ACC112 (cell line): ENCODE data around the gene CSNK2B.
A peak's percentile ranks its signal among the peaks of the same experiment; 100 is the strongest.

Experiments used
- H2AFZ ChIP-seq: fragments of 200-600 bp; sonication (generic); one replicate; pipeline ENCODE4 v1.6.0; 2017; ENCODE audit warnings: antibody characterized with exemption, low read length; ENCODE audit not compliant: unreplicated experiment
- H3K27ac ChIP-seq: fragments of 200-600 bp; sonication (generic); 2 replicates; pipeline ENCODE4 v1.5.1; 2014; ENCODE audit warnings: low read depth, mild to moderate bottlenecking, antibody characterized with exemption, low read length, moderate library complexity
- H3K27me3 ChIP-seq: fragments of 200-600 bp; sonication (generic); 2 replicates; pipeline ENCODE4 v1.6.1; 2014; ENCODE audit warnings: mild to moderate bottlenecking, antibody characterized with exemption, low read length, moderate library complexity, mixed read lengths; ENCODE audit not compliant: insufficient read depth
- H3K36me3 ChIP-seq: fragments of 200-600 bp; sonication (generic); 2 replicates; pipeline ENCODE4 v1.6.1; 2016; ENCODE audit warnings: mild to moderate bottlenecking, antibody characterized with exemption, low read length, moderate library complexity, mixed read lengths; ENCODE audit not compliant: insufficient read depth
- H3K4me1 ChIP-seq: fragments of 200-600 bp; sonication (generic); one replicate; pipeline ENCODE4 v1.6.1; 2016; ENCODE audit warnings: low read length, mixed read lengths; ENCODE audit not compliant: insufficient read depth, unreplicated experiment, control insufficient read depth
- H3K4me3 ChIP-seq: fragments of 200-600 bp; sonication (generic); 2 replicates; pipeline ENCODE4 v1.5.1; 2014; ENCODE audit warnings: mild to moderate bottlenecking, low read depth, low read length
- H3K79me2 ChIP-seq: fragments of 200-600 bp; sonication (generic); one replicate; pipeline ENCODE4 v1.6.0; 2016; ENCODE audit warnings: low read length; ENCODE audit not compliant: control insufficient read depth, unreplicated experiment, insufficient read depth

CSNK2B gene

DNA sequence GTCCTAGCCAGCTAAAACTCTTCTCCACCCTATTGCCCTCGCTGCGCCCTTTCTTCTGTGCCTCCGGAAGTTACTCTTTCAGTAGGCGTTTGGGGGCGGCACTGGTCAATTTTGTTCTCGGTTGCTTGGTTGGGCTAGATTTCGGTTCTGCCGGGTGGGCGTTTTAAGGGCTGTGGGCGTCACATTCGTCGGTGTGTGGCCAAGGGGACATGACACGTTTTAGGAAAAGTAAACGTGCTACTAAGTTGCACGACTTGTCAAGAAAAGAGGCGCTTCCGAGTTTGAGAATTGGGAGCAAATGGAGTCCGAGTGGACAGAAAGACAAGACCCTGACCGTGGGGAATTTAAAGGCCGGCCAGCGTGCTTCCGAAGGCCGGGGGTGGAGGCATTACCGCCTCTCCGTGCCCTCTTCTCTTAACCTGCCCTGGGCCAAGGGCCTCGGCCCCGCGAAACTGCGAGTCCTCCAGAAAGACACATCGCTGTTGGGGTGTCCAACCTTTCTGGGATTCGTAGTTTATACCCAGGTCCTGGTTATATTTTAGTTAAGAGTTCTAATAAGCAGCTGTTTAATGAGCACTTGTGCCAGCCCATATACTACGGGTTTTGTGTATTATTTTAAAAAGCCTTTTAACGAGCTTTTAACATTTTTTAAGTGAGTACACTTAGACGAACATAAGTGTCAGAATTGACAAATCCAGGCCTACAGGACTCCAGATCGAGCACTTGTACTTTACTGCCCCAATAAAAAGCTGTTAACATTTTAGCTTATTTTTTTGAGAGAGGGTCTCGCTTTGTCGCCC lies 12.8 kb upstream of the CSNK2B start:
- Histone ChIP-seq H3K27me3 (no peaks in the 10 kb centered on the region), H3K79me2 (peaks cover 39% of the 10 kb centered on the region), H3K4me1 (peaks cover 13% of the 10 kb centered on the region), H3K27ac (peak overlapping the region; percentile 93), H3K4me3 (peak overlapping the region; percentile 93), H2AFZ (peak overlapping the region; percentile 57), H3K36me3 (peaks cover 7% of the 10 kb centered on the region; the same call in 1 of the 2 replicates)

DNA sequence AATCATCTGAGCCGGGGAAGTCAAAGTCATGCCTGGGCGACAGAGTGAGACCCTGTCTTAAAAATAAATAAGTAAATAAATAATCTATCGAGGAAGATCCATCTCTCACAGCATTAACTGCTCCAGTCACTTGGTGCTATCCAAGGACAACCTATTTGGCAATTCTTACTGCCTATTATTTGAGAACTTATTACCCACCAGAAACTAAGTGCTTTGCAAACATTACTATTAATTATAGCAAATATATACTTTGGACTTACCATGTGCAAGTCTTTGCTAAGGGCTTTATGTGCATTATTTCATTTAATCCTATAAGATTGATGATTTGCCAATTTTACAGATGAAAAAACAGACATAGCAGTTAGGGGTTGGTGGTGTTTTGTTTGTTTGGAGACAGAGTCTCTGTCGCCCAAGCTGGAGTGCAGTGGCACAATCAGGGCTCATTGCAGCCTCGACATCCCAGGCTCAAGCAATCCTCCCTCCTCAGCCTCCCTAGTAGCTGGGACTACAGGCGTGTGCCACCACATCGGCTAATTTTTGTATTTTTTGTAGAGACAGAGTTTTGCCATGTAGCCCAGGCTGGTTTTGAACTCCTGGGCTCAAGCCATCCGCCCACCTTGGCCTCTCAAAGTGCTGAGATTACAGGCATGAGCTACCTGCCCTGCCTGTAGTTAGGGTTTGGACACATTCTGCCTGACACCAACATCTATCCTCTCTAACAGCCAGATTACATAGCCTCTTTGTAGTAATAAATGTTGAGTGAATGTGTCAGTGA lies 11.1 kb upstream of the CSNK2B start:
- no peaks in the 10 kb centered on the region for H3K27me3 ChIP-seq
- H2AFZ ChIP-seq = no peak overlapping the region
- no peaks in the 10 kb centered on the region for H3K36me3 ChIP-seq
- no peak overlapping the region for H3K27ac ChIP-seq
- peaks cover 22% of the 10 kb centered on the region for H3K4me1 ChIP-seq
- H3K4me3 ChIP-seq = no peak overlapping the region
- H3K79me2 ChIP-seq = peaks cover 49% of the 10 kb centered on the region

DNA sequence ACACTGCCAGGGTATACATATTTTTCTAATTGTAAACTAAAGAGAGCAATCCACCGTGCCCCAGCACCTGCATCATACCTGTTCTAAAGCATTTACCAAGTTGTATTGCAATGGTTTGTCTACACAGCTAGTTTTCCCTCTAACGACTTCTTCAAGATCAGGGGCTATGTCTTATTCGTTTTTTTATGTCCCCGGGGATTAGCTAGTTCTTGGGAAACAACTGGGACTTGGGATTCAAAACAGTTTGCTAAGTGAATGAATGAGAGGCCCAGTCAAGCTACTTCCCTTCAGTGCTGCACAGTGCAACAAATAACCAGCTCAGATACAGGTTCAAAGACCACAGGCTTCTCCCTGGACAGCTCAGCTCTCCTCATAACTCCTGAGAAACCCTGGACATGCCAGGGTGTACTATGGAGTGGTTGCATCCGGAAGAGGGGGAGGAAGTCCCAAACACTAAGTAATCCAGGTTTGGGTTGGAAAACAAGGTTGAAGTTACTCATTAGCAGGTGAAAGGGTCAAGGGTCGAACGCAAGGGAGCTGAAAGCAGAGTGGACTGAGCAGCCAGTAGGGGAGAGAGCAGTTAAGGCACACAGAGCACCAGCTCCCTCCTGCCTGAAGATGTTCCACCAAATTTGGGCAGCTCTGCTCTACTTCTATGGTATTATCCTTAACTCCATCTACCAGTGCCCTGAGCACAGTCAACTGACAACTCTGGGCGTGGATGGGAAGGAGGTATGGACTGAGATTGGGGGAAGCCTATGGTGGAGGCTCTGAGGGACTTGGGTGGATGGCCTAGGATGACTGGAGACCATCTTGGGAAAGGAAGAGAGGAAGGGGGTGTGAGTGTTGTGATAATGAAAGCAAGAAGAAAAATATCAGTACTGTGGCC lies 10.3 kb upstream of the CSNK2B start, which contains the start of gene APOM:
APOM (plus strand) TSS at position 546 of the 889 bp plus-strand sequence; CDS start at position 619, 73 bp downstream.
- no peaks in the 10 kb centered on the region for H3K27me3 ChIP-seq
- H3K36me3 ChIP-seq = no peaks in the 10 kb centered on the region
- no peak within 1 kb of the TSS for H2AFZ ChIP-seq
- H3K4me3 ChIP-seq = no peak within 1 kb of the TSS
- peaks cover 50% of the 10 kb centered on the region for H3K79me2 ChIP-seq
- H3K4me1 ChIP-seq = peaks cover 21% of the 10 kb centered on the region
- no peak within 1 kb of the TSS for H3K27ac ChIP-seq

DNA sequence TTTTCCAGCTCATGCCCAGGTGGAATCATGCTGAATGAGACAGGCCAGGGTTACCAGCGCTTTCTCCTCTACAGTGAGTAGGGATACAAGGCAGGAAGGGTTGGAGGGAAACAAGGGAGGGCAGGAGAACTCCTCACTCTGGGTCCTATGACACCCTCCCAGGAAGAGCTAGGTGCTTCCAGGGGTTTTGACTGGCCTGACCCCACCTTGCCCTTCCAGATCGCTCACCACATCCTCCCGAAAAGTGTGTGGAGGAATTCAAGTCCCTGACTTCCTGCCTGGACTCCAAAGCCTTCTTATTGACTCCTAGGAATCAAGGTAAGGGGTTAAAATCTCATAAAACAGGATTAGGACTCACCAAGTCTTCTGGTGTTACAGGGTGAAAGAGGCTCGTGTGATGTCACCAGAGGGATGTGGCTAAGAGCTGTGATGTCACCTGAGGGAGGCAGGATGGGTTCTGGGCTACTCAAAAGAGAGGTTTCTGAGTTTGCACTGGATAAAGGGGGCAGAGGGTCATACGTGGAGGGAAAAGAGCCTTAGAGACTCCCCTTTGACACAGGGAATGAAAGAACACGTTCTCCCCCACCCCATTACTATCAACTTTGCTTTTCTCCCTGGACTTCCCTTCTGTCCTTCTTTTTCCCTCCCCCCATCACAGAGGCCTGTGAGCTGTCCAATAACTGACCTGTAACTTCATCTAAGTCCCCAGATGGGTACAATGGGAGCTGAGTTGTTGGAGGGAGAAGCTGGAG lies 8.3 kb upstream of the CSNK2B start:
- Histone ChIP-seq H2AFZ (no peak overlapping the region), H3K27ac (no peak overlapping the region), H3K4me3 (no peak overlapping the region), H3K4me1 (peaks cover 16% of the 10 kb centered on the region), H3K79me2 (peaks cover 46% of the 10 kb centered on the region), H3K27me3 (no peaks in the 10 kb centered on the region), H3K36me3 (0 out of 2 replicates have a peak, but pooled peaks cover 4% of the 10 kb centered on the region)

DNA sequence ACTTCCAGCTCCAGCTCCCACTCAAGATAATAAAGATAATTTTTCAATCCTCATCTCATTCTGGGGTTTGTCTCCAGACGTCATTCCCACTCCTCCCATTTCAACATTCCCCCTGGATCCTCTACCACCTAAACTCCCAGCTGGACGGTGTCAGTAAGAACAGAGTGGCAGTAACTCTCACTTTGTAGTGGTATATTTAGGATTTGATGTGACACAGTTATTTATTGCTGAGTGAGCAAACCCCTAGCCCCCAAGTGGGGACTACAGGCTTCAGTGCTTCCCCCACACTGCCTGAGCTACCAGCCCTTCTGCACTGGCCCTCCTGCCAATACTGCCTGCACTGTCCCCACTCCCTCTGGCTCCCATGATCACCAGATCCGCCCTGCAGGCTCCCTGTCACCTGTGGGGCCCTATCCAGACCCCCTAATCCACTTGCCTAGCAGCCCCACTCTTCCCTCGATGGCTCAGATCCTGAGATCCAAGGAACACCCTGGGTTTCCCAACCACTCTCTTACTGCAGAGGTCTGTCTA lies 7.7 kb upstream of the CSNK2B start:
- Histone ChIP-seq H3K79me2 (peaks cover 51% of the 10 kb centered on the region), H3K27ac (no peak overlapping the region), H3K4me1 (peaks cover 16% of the 10 kb centered on the region), H3K36me3 (0 out of 2 replicates have a peak, but pooled peaks cover 4% of the 10 kb centered on the region), H3K27me3 (no peaks in the 10 kb centered on the region), H2AFZ (no peak overlapping the region), H3K4me3 (no peak overlapping the region)

DNA sequence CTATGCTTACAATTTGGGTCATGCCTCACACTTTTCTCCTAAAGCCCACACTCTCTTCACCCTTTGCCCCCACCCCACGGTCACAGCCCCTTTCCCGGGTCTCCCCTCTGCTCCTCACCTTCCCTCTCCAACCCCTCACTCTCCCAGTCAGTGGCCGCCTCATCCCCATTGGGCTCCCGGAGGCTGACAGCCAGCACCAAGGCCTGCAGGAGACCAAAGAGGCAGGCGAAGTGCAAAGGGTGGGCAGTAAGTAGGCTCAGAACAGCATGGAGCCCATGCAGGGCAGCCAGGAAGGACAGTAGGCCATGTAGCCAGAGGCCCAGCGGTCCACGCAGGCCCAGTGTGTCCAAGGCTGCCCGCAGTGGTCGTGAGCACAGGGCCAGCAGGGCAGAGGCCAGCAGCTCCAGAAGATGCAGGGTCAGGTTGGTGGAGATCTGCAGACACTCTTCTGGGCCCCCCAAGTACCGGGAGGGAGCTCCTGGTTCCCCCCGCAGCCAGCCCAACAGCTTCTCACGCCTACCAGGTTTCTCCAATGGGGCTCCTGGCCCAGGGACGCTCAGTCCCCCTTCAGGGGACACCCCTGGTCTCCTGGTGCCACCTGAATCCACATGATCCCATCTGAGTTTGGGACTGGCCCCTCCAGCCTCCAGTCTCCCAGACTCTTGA lies 6.8 kb upstream of the CSNK2B start:
- Histone ChIP-seq H3K36me3 (0 out of 2 replicates have a peak, but pooled peaks cover 4% of the 10 kb centered on the region), H3K27me3 (no peaks in the 10 kb centered on the region), H3K79me2 (peaks cover 60% of the 10 kb centered on the region), H3K27ac (no peak overlapping the region), H2AFZ (no peak overlapping the region), H3K4me3 (peak overlapping the region; percentile 91), H3K4me1 (peaks cover 14% of the 10 kb centered on the region)

DNA sequence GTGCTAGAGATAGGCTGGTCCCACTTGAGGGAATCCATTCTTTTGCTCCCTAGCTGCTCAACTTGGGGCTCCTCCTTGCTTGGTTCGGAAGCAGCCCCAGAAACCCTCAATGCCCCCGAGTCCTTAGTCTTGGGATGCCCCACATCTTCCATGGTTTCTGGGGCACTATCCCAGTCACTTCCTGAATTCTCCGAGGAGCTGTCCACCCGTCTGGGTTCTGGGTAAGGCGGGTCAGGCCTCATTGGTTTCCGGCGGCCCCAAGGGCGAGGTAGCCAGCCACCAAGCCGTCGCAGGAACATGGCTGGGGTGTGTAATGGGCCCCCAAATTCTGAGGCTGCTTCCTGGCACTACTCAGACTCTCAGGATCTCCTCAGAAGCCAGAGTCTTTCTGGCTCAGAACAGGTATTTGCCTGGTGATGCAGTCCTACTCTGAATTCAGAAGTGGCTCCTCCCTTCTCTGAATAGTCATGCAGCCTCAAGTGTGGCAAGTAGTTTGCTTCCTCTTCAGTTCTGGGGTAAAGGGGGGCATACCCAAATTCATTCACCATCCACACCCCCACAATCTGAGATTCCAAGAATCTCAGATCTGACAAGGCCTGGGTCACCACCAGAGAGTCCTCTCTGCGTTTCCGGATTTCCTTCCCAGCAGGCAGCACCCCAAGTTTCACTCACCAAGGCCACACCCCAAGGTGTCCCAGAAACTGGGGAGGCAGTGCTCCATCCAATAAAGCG lies 6.1 kb upstream of the CSNK2B start:
- Histone ChIP-seq H2AFZ (peak overlapping the region; percentile 35), H3K4me1 (peaks cover 14% of the 10 kb centered on the region), H3K79me2 (peaks cover 64% of the 10 kb centered on the region), H3K4me3 (peak overlapping the region; percentile 91), H3K27ac (peak overlapping the region; percentile 52), H3K36me3 (0 out of 2 replicates have a peak, but pooled peaks cover 4% of the 10 kb centered on the region), H3K27me3 (no peaks in the 10 kb centered on the region)

DNA sequence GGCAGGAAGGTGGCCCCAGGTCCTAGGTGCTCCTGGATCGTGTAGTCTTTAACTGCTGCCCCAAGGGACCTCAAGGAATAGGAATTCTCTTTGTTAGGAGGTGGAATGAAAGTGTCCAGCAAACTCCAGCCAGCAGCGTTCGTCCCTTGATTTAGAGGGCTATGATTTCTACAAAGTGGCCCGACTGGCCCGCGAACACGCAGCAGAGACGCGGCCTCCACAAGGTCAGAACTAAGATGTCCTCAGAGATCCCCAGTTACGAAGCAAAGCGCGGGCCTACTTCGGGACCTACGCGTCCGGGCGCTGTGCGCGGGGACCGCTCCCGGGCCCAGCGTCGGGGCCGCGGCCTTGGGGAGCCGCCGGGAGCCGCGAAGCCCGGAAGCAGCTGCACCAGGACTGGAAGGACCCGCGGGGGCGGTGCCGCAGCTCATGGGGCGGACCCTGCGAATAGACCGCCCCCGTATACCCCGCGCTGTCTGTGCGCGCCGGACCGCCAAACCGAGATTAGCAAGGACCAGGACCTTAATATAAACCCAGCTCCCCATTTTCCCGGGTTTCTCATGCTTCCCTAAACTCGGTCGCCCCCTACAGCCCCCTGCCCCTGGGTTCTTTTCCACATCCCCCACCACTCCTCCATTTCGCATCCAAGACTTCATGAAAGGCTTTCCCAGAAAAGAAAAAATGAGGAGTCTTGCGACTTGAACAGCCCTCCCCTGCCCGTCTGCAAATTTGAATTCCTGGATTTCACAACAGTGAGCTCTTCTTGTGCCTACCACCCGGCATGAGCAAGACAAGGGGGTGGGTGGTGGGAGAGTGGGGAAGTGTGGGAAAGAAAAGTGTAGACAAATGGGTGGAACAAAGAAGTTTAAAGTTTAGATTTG lies 5.3 kb upstream of the CSNK2B start, which contains the start of gene C6orf47:
C6orf47 (minus strand) TSS at position 398 of the 881 bp plus-strand sequence. CDS start 831 bp downstream, outside the sequence.
- Histone ChIP-seq H3K27ac (peak within 1 kb of the TSS; percentile 52), H3K4me1 (peaks cover 14% of the 10 kb centered on the region), H3K27me3 (no peaks in the 10 kb centered on the region), H3K79me2 (peaks cover 64% of the 10 kb centered on the region), H3K4me3 (peak within 1 kb of the TSS; percentile 91), H2AFZ (peak within 1 kb of the TSS; percentile 35), H3K36me3 (0 out of 2 replicates have a peak, but pooled peaks cover 4% of the 10 kb centered on the region)
